ENCODE data around the gene TUT1.
"Not testable (repeated sequence)": the region's sequence is repeated elsewhere in the genome, so short reads cannot be mapped to it uniquely, and the experiment has no call there.

TUT1 gene, protein sequence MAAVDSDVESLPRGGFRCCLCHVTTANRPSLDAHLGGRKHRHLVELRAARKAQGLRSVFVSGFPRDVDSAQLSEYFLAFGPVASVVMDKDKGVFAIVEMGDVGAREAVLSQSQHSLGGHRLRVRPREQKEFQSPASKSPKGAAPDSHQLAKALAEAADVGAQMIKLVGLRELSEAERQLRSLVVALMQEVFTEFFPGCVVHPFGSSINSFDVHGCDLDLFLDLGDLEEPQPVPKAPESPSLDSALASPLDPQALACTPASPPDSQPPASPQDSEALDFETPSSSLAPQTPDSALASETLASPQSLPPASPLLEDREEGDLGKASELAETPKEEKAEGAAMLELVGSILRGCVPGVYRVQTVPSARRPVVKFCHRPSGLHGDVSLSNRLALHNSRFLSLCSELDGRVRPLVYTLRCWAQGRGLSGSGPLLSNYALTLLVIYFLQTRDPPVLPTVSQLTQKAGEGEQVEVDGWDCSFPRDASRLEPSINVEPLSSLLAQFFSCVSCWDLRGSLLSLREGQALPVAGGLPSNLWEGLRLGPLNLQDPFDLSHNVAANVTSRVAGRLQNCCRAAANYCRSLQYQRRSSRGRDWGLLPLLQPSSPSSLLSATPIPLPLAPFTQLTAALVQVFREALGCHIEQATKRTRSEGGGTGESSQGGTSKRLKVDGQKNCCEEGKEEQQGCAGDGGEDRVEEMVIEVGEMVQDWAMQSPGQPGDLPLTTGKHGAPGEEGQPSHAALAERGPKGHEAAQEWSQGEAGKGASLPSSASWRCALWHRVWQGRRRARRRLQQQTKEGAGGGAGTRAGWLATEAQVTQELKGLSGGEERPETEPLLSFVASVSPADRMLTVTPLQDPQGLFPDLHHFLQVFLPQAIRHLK

DNA sequence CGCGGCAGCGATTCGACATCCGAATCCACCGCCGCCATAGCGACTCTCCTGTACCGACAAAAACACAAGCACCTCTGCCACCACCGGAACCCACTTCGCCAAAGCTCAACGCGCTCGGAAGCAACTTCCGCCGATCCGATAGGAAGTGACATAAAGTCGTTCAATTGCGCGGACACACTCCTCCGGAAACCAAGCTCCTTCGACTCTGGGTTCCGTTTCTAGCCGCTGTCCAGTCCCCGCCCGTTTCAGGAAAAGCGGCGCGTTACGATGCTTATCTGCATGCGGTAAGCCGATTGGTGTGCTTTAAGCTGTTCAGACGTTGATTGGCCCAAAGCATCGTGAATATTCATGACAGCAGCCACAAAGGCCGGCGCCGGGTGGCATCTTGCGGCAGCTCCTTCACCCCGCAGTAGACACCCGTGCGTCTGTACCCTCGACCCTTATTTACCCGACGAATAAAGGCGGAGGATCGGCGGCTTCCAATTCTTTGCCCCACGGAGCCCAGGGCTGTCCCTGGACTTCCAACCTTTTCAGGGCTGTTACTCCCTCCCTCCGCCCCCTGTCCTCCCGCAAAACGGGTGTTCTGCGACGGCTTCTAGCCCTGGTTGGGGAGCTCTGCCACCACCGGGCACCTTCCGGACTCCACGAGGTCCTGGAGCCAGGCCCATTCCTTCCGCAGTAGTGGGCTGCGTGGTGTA, at the start of gene TUT1:
Gene TUT1, minus strand, starts transcription at position 76 of the 698 bp plus-strand sequence. Its CDS starts 38 bp downstream, at position 38.
- peak; percentile 97 for DNase-seq (ENCODE audit: low spot score)

- DNase-seq (ENCODE audit: low spot score): no peak
These were observed 41.2 kb upstream of the TUT1 start for GRCh38 chr11:62632492-62632891.

DNA sequence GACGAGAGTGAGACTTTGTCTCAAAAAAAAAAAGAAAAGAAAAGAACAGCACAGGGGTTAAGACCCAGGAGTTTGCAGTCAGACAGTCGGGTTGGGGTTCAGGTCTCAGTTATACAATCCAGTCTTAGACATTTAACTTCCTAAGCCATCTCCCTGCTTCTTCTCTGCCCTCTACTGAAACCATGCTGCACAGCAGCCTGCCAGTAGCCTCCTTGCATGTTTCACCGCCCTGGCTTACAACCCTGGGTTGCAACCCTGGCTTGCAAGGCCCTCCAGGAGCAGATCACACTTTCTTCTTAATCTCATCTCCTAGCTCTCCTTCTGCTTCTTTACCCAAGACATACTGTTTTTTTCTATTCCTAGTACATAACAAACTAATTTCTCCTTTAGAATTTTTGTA, 36.4 kb upstream of the TUT1 start:
- no peak for DNase-seq (ENCODE audit: low spot score)

DNA sequence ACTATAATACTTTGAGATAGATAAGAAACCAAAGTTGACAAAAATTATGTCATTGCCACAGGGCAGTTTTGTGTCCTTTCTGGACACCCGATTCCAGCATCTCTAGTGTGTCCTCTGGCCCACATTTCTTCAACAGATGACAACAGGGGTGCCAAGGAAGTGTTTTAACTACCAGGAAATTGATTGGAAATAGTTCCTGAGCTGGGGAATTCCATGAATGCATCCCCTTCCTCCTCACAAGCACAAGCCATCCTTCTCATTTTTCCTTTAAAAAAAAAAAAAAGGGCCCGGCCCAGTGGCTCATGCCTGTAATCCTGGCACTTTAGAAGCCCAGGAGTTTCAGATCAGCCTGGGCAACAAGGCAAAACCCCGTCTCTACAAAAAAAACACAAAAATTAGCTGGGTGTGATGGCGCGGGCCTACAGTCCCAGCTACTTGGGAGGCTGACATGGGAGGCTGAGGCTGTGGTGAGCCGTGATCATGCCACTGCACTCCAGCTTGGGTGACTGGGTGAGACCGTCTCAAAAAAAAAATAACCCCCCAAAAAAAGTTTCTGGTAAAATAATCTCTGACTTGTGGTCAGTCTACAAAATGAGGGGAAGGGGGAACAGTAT, 31.3 kb upstream of the TUT1 start:
- no peak for DNase-seq (ENCODE audit: low spot score)

DNA sequence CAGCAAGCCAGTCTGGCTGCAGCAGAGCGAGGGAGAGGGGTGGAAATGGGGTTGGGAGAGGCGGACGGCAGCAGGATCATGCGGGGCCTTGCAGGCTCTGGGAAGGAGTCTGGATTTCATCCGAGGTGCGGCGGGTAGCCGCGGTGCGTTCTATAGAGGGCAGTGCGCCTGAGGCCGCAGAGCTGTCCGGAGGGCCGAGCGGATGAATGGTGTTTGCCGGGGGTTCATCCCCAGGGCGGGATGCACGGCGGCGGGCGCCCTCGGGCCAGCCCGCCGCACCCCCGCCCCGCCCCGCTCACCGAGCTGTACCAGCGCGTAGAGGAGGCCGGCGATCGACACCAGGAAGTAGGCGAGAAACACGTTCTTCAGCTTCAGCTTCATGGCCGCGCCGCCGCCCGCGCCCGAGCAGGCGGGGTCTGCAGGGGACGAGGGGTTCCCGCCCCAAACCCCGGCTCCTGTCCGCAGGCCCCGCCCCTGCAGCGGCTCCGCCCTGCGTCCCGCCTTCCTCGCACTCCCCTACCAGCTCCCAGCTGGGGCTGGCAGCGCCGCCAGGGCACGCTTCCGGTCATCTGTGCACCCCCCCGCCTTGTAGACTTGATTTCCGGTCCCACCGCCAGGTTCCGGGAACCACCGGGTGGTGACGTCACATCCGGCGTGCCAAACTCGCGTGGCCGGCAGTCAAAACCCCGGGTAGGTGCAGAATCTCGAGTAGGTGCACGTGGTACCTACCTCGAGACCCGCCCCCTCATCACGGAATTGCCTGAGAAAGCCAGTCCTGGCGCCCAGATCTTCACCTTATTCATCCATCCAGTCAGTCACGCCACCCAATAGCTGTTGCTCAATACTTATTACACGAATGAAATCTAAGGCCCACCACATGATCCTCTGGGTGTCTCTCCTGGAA, 30.5 kb upstream of the TUT1 start, which contains the start of gene B3GAT3:
Gene B3GAT3, minus strand, starts transcription at position 420 of the 904 bp plus-strand sequence. Its CDS starts 39 bp downstream, at position 381.
- peak; percentile 96 for DNase-seq (ENCODE audit: low spot score)

DNA sequence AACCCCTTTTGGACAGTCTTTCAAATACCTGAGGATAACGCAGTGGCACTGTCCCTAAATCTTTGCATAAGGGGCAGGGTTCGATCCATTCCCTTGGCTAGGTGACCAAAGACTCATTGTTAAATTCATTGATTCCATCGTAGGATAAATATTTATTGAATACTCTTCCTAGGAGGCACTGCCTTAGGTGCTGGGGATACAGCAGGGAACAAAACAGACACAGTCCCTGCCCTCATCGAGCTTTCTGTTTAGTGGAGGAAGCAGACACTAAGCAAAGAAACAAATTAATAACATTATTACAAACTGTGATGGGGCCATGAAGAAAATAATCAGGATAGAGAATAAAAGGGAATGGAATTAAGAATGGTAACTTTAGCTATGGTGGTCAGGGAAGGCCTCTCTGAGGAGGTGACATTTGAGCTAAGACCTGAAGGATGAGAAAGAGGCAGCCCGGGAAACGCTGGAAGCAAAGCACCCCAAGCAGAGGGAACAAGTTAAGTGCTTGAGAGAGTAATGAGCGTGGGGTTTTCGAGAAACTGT, 29.8 kb upstream of the TUT1 start:
- DNase-seq (ENCODE audit: low spot score): no peak

GRCh38 chr11:62616957-62617356, 25.6 kb upstream of the TUT1 start:
- DNase-seq (ENCODE audit: low spot score): not testable (repeated sequence)

- no peak for DNase-seq (ENCODE audit: low spot score)
These were observed 24.2 kb upstream of the TUT1 start for GRCh38 chr11:62615521-62615920.

GRCh38 chr11:62614275-62614674, 23.0 kb upstream of the TUT1 start:
- no peak for DNase-seq (ENCODE audit: low spot score)

- DNase-seq (ENCODE audit: low spot score): no peak
These were observed 22.0 kb upstream of the TUT1 start for GRCh38 chr11:62613291-62613778.

GRCh38 chr11:62612366-62613290, 21.3 kb upstream of the TUT1 start, which contains the start of the genes EML3 and ROM1:
Gene EML3, minus strand, starts transcription at chr11:62612775. Its CDS starts 318 bp downstream, at chr11:62612457.
Gene ROM1, plus strand, starts transcription at chr11:62613257. Its CDS starts 25 bp downstream, at chr11:62613282.
- DNase-seq (ENCODE audit: low spot score): peak; percentile 91

DNA sequence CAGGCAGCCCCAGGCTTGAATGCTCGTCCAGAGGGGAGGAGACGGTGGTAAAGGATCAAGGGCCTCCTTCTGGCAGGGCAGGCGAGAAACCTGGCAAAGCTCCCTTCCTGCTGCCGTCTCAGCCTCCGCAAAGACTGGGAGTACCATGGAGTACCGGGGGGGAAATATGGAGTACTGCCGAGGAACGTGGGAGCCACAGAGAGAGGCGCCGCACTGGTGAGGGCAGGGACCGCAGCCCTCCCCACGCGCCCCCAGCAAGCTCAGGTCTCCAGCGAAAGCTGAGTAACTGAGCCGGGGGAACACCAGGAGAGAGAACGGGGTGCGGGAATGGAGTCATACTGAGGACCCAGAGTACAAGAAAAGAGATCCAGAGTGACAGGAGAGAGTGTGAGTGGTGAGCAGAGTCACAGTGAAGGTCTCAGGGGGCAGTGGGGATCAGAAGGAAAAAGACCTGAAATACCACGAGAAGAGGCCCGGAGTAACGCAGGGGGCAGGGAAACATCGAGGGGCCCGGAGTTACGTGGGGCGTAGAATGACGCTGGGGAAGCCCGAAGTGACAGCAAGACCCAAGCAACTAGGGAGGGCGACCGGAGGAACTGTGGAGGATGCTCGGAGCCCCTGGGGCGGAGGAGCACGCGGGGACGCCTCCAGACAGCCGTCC, 20.5 kb upstream of the TUT1 start:
- DNase-seq (ENCODE audit: low spot score): no peak

GRCh38 chr11:62610814-62611704, 19.7 kb upstream of the TUT1 start:
- no peak for DNase-seq (ENCODE audit: low spot score)

DNA sequence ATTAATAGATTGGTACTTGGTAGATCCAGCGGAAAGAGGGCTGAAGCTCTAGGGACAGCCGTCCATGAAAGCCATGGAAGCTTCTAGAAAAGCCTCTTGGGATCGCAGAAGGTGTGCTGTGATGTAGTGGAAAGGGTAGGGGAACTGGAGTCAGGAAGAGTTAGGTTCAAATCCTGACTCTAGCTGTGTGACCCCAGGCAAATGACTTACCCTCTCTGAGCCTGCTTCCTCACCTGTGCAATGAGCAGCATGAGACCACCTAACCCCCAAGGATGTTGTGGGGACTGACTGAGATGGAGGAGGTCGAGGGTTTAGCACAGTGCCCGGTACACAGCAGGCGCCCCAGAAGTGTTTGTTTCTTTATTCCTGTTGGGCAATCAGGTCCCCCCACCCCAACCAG, 19.1 kb upstream of the TUT1 start:
- DNase-seq (ENCODE audit: low spot score): no peak

DNA sequence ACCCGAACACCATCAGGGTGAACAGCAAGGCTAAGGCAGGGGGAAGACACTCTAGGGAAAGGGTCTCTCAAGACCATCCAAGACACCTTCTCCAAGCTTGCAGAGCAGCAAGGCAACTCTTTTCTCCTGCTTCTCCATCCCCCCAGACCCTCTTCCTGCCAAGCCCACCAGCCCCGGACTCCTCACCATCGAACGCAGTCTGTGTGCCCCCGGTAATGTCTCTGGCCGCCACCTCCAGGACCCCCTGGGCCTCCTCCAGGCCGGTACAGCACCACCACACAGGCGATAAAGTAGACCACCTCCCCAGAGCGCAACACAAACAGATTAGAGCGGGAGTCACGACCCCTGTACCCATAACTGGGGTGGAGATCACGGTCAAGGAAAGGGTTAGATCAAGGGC, 17.5 kb upstream of the TUT1 start:
- no peak for DNase-seq (ENCODE audit: low spot score)

GRCh38 chr11:62607714-62608113, 16.4 kb upstream of the TUT1 start:
- no peak for DNase-seq (ENCODE audit: low spot score)

- no peak for DNase-seq (ENCODE audit: low spot score)
These were observed 14.6 kb upstream of the TUT1 start for GRCh38 chr11:62605902-62606301.
